ENCODE results near the gene MYLK.

DNA sequence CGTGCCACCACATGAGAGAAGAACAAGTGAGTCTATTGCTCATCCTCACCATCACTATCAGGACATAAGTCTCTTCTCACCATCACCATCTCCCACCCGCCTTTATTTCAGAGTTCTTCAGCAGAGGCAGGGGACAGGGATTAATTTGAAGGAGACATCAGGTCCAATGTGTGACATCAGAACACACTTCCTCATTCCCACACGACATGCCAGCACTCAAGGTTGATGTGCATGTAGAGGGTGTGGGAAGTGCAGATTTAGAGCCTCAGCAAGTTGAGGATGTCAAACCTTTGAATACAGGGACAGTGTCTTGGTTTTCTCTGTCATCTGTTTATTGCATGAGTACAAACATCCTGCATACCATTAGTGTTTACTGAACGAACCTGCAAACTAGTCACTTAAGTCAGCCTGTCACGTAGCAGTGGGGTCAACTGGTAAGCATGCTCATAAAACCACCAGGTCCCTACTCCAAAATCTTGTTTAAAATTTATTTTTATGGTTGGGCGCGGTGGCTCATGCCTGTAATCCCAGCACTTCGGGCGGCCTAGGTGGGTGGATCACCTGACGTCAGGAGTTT lies 104.4 kb downstream of the MYLK start:
- TF ChIP-seq ARHGAP35 (IDR thresholded peaks at IDR 0.05; ENCODE audit: partially characterized antibody) (no peak), MTA1 (IDR thresholded peaks at IDR 0.05; ENCODE audit: borderline replicate concordance) (no peak), U2AF2 (optimal IDR thresholded peaks at IDR 0.05; ENCODE audit: low read depth, low read length) (no peak), DPF2 (IDR thresholded peaks at IDR 0.05) (no peak)
- TF ChIP-seq, protein P1, sequence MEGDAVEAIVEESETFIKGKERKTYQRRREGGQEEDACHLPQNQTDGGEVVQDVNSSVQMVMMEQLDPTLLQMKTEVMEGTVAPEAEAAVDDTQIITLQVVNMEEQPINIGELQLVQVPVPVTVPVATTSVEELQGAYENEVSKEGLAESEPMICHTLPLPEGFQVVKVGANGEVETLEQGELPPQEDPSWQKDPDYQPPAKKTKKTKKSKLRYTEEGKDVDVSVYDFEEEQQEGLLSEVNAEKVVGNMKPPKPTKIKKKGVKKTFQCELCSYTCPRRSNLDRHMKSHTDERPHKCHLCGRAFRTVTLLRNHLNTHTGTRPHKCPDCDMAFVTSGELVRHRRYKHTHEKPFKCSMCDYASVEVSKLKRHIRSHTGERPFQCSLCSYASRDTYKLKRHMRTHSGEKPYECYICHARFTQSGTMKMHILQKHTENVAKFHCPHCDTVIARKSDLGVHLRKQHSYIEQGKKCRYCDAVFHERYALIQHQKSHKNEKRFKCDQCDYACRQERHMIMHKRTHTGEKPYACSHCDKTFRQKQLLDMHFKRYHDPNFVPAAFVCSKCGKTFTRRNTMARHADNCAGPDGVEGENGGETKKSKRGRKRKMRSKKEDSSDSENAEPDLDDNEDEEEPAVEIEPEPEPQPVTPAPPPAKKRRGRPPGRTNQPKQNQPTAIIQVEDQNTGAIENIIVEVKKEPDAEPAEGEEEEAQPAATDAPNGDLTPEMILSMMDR (IDR thresholded peaks at IDR 0.05 in 2 of 3, conservative IDR thresholded peaks at IDR 0.05 in 1 of 3; ENCODE audit: insufficient read depth in 2 of 3, low read depth in 1 of 3, low read length in 3 of 3): no peak
- TF ChIP-seq, protein P2, sequence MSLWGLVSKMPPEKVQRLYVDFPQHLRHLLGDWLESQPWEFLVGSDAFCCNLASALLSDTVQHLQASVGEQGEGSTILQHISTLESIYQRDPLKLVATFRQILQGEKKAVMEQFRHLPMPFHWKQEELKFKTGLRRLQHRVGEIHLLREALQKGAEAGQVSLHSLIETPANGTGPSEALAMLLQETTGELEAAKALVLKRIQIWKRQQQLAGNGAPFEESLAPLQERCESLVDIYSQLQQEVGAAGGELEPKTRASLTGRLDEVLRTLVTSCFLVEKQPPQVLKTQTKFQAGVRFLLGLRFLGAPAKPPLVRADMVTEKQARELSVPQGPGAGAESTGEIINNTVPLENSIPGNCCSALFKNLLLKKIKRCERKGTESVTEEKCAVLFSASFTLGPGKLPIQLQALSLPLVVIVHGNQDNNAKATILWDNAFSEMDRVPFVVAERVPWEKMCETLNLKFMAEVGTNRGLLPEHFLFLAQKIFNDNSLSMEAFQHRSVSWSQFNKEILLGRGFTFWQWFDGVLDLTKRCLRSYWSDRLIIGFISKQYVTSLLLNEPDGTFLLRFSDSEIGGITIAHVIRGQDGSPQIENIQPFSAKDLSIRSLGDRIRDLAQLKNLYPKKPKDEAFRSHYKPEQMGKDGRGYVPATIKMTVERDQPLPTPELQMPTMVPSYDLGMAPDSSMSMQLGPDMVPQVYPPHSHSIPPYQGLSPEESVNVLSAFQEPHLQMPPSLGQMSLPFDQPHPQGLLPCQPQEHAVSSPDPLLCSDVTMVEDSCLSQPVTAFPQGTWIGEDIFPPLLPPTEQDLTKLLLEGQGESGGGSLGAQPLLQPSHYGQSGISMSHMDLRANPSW (CRISPR knock-in tag; IDR thresholded peaks at IDR 0.05): no peak
- TF ChIP-seq, protein P3, sequence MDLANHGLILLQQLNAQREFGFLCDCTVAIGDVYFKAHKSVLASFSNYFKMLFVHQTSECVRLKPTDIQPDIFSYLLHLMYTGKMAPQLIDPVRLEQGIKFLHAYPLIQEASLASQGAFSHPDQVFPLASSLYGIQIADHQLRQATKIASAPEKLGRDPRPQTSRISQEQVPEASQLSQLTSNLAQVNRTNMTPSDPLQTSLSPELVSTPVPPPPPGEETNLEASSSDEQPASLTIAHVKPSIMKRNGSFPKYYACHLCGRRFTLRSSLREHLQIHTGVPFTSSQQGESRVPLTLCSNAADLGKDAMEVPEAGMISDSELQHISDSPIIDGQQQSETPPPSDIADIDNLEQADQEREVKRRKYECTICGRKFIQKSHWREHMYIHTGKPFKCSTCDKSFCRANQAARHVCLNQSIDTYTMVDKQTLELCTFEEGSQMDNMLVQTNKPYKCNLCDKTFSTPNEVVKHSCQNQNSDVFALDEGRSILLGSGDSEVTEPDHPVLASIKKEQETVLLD (IDR thresholded peaks at IDR 0.05): no peak

All from K562 (cell line).